ENCODE measurements around the gene KLRC3.
"Not testable (repeated sequence)": the region's sequence is repeated elsewhere in the genome, so short reads cannot be mapped to it uniquely, and the experiment has no call there.

DNA sequence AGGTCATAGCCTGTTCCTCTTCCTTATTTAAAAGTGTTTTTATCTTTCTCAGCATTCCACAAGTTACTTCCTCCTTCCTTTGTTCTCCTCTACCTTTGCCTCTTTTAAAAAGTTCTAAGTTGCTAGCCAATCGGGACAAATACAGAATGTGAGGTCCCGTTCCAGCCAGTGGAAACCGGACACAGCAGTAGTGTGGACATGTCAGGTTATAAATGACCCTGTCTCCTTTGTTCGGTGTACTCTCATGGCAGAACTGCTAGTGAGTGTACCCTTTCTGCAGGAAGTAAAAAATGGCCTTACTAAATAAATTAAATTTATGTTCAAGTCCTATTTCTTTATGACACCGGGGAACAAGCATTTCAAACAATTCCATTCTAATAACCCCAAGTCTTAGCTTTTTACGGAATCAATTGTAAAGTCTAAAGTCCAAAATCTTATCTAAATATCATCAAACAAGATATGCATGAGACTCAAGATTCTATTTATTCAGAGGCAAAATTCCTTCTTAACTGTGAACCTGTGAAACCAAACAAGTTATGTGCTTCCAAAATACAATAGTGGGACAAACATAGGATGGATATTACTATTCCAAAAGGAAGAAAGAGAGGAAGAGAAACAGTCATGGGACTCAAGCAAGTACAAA is 48.4 kb downstream of the KLRC3 start:
- TF ChIP-seq, protein P1, sequence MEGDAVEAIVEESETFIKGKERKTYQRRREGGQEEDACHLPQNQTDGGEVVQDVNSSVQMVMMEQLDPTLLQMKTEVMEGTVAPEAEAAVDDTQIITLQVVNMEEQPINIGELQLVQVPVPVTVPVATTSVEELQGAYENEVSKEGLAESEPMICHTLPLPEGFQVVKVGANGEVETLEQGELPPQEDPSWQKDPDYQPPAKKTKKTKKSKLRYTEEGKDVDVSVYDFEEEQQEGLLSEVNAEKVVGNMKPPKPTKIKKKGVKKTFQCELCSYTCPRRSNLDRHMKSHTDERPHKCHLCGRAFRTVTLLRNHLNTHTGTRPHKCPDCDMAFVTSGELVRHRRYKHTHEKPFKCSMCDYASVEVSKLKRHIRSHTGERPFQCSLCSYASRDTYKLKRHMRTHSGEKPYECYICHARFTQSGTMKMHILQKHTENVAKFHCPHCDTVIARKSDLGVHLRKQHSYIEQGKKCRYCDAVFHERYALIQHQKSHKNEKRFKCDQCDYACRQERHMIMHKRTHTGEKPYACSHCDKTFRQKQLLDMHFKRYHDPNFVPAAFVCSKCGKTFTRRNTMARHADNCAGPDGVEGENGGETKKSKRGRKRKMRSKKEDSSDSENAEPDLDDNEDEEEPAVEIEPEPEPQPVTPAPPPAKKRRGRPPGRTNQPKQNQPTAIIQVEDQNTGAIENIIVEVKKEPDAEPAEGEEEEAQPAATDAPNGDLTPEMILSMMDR (IDR thresholded peaks at IDR 0.05): not testable (repeated sequence)
- TF ChIP-seq POLR2A (IDR thresholded peaks at IDR 0.05): not testable (repeated sequence)

All from heart left ventricle (tissue), 13 donors.